ENCODE results near the gene EPN1. TPM values are rescaled to one million over a fixed set of nuclear protein-coding genes. Genes with fewer than 3 reads are reported as not detected.

The EPN1 gene
- total RNA-seq, 2 experiments from 2014 or later = 39.0 to 40.5 TPM

- no peak overlapping the region for H3K27ac ChIP-seq (ENCODE audit: low read depth in 1 of 2, low read length in 2 of 2)
- POLR2A ChIA-PET = interaction anchor here (0.7 kb wide), 1 partner anchor 200 kb away, joined by 3 read pairs; no protein-coding TSS in a partner anchor
Observed at GRCh38 chr19:55676383-55676782, 1.4 kb downstream of the EPN1 start.

GRCh38 chr19:55676889-55677505, 2.0 kb downstream of the EPN1 start:
- H3K36me3 ChIP-seq (ENCODE audit: insufficient read depth, low read length) = peaks cover 57% of the 10 kb centered on the region
- no peak for ATAC-seq (ENCODE audit: poor library complexity)
- DNase-seq = no peak

More at GRCh38 chr19:55676383-55676782, 1.4 kb downstream of the EPN1 start:
- H3K27me3 Mint-ChIP-seq = no peaks in the 10 kb centered on the region
- Histone ChIP-seq H3K9me3 (ENCODE audit: control insufficient read depth in 1 of 2, insufficient read depth in 1 of 2, low read length in 2 of 2) (no peaks in the 10 kb centered on the region), H3K4me3 (ENCODE audit: low read length) (no peak overlapping the region), H3K36me3 (ENCODE audit: insufficient read depth, low read length) (peaks cover 54% of the 10 kb centered on the region), H3K27me3 (ENCODE audit: control insufficient read depth in 1 of 2, insufficient read depth in 2 of 2, low read length in 2 of 2) (no peaks in the 10 kb centered on the region), H3K4me1 (ENCODE audit: insufficient read depth, low read length) (peaks cover 63% of the 10 kb centered on the region)
- intact Hi-C loops (cut with DNase I, micrococcal nuclease) = loop anchor here in 1 of 2 experiments (10.0 kb wide), 1 partner anchor 638 kb away; the partner anchor contains the start of gene ZSCAN5A
- H3K36me3 Mint-ChIP-seq (ENCODE audit: low read depth) = peaks cover 79% of the 10 kb centered on the region
- peak overlapping the region; percentile 90 for H3K27ac Mint-ChIP-seq
- TF ChIP-seq CTCF (IDR thresholded peaks at IDR 0.05) = no peak
- ATAC-seq (ENCODE audit: poor library complexity) (no peak), DNase-seq (no peak)
- CTCF ChIA-PET = interaction anchor here (0.9 kb wide), 1 partner anchor 27 kb away, joined by 5 read pairs; no protein-coding TSS in a partner anchor
- no peaks in the 10 kb centered on the region for H3K9me3 Mint-ChIP-seq
- H3K4me3 Mint-ChIP-seq = peak overlapping the region; percentile 95
- peaks cover 40% of the 10 kb centered on the region for H3K4me1 Mint-ChIP-seq (ENCODE audit: low read depth)

GRCh38 chr19:55677572-55678028, 2.6 kb downstream of the EPN1 start:
- Mint-ChIP-seq H3K27me3 (no peaks in the 10 kb centered on the region), H3K27ac (peak overlapping the region; percentile 90), H3K36me3 (ENCODE audit: low read depth) (peaks cover 78% of the 10 kb centered on the region), H3K9me3 (no peaks in the 10 kb centered on the region), H3K4me3 (peak overlapping the region; percentile 95), H3K4me1 (ENCODE audit: low read depth) (peaks cover 38% of the 10 kb centered on the region)
- POLR2A ChIA-PET = no interaction called here
- intact Hi-C loops (cut with DNase I, micrococcal nuclease) = loop anchor here in 1 of 2 experiments (10.0 kb wide), 1 partner anchor 637 kb away; the partner anchor contains the start of gene ZSCAN5A
- Histone ChIP-seq H3K9me3 (ENCODE audit: control insufficient read depth in 1 of 2, insufficient read depth in 1 of 2, low read length in 2 of 2) (no peaks in the 10 kb centered on the region), H3K27ac (ENCODE audit: low read depth in 1 of 2, low read length in 2 of 2) (no peak overlapping the region), H3K4me3 (ENCODE audit: low read length) (no peak overlapping the region), H3K36me3 (ENCODE audit: insufficient read depth, low read length) (peaks cover 62% of the 10 kb centered on the region), H3K4me1 (ENCODE audit: insufficient read depth, low read length) (peaks cover 63% of the 10 kb centered on the region), H3K27me3 (ENCODE audit: control insufficient read depth in 1 of 2, insufficient read depth in 2 of 2, low read length in 2 of 2) (no peaks in the 10 kb centered on the region)
- TF ChIP-seq CTCF (IDR thresholded peaks at IDR 0.05) = no peak
- no peak for DNase-seq
- CTCF ChIA-PET = no interaction called here
- ATAC-seq (ENCODE audit: poor library complexity) = no peak

More at GRCh38 chr19:55676889-55677505, 2.0 kb downstream of the EPN1 start:
- H3K4me3 Mint-ChIP-seq = peak overlapping the region; percentile 95
- ChIA-PET POLR2A (no interaction called here), CTCF (no interaction called here)
- Histone ChIP-seq H3K27me3 (ENCODE audit: control insufficient read depth in 1 of 2, insufficient read depth in 2 of 2, low read length in 2 of 2) (no peaks in the 10 kb centered on the region), H3K9me3 (ENCODE audit: control insufficient read depth in 1 of 2, insufficient read depth in 1 of 2, low read length in 2 of 2) (no peaks in the 10 kb centered on the region), H3K4me3 (ENCODE audit: low read length) (no peak overlapping the region), H3K27ac (ENCODE audit: low read depth in 1 of 2, low read length in 2 of 2) (no peak overlapping the region), H3K4me1 (ENCODE audit: insufficient read depth, low read length) (peaks cover 63% of the 10 kb centered on the region)
- TF ChIP-seq CTCF (IDR thresholded peaks at IDR 0.05) = no peak
- H3K4me1 Mint-ChIP-seq (ENCODE audit: low read depth) = peaks cover 38% of the 10 kb centered on the region
- H3K27me3 Mint-ChIP-seq = no peaks in the 10 kb centered on the region
- intact Hi-C loops (cut with DNase I, micrococcal nuclease) = loop anchor here in 1 of 2 experiments (10.0 kb wide), 1 partner anchor 638 kb away; the partner anchor contains the start of gene ZSCAN5A
- peak overlapping the region; percentile 90 for H3K27ac Mint-ChIP-seq
- H3K36me3 Mint-ChIP-seq (ENCODE audit: low read depth) = peaks cover 79% of the 10 kb centered on the region
- no peaks in the 10 kb centered on the region for H3K9me3 Mint-ChIP-seq

Measured in CD4-positive, alpha-beta T cell (primary cell).